ENCODE results near the gene EPHA3. TPM values are rescaled to one million over a fixed set of nuclear protein-coding genes. Genes with fewer than 3 reads are reported as not detected.

Gene EPHA3
- total and polyA plus RNA-seq, 4 donors: 0.44 to 2.7 (median 1.2) TPM

GRCh38 chr3:89144080-89144479 is 36.7 kb downstream of the EPHA3 start:
- H3K9me3 ChIP-seq (ENCODE audit: control insufficient read depth in 4 of 4, low read length in 3 of 4): no peaks in the 10 kb centered on the region
- H3K36me3 ChIP-seq (ENCODE audit: control insufficient read depth in 4 of 4, insufficient read depth in 3 of 4, low read depth in 1 of 4, low read length in 3 of 4): no peaks in the 10 kb centered on the region
- no peaks in the 10 kb centered on the region for H3K4me1 ChIP-seq (ENCODE audit: control insufficient read depth in 4 of 4, insufficient read depth in 4 of 4, low read length in 3 of 4)
- no peak for DNase-seq (ENCODE audit: low spot score)
- peaks cover 0 to 2% (median 0%) of the 10 kb centered on the region in 4 donors for H3K27me3 ChIP-seq (ENCODE audit: control insufficient read depth in 4 of 4, insufficient read depth in 4 of 4, low read length in 3 of 4)
- H3K4me3 ChIP-seq (ENCODE audit: low read depth in 1 of 3, low read length in 3 of 3): no peak overlapping the region
- no peak overlapping the region for H3K27ac ChIP-seq (ENCODE audit: low read depth in 1 of 2, low read length in 2 of 2)
- WGBS: 60% methylated on average over 2 of the region's 2 CpGs
- H3K9ac ChIP-seq (ENCODE audit: low read depth in 1 of 2, low read length in 2 of 2): no peak overlapping the region
- TF ChIP-seq ATF3 (IDR thresholded peaks at IDR 0.05) (no peak), RXRA (IDR thresholded peaks at IDR 0.05) (no peak), FOXA1 (IDR thresholded peaks at IDR 0.05) (no peak), FOXA2 (IDR thresholded peaks at IDR 0.05) (no peak), GABPA (IDR thresholded peaks at IDR 0.05 in 1 of 2, conservative IDR thresholded peaks at IDR 0.05 in 1 of 2) (no peak), CTCF (IDR thresholded peaks at IDR 0.05; ENCODE audit: low read depth, low read length, missing input control) (no peak), MAX (IDR thresholded peaks at IDR 0.05) (no peak), NR2F2 (IDR thresholded peaks at IDR 0.05) (no peak)

GRCh38 chr3:89145995-89146394 is 38.6 kb downstream of the EPHA3 start:
- peaks cover 0 to 2% (median 0%) of the 10 kb centered on the region in 4 donors for H3K27me3 ChIP-seq (ENCODE audit: control insufficient read depth in 4 of 4, insufficient read depth in 4 of 4, low read length in 3 of 4)
- no peaks in the 10 kb centered on the region for H3K4me1 ChIP-seq (ENCODE audit: control insufficient read depth in 4 of 4, insufficient read depth in 4 of 4, low read length in 3 of 4)
- no peaks in the 10 kb centered on the region for H3K36me3 ChIP-seq (ENCODE audit: control insufficient read depth in 4 of 4, insufficient read depth in 3 of 4, low read depth in 1 of 4, low read length in 3 of 4)
- no peaks in the 10 kb centered on the region for H3K9me3 ChIP-seq (ENCODE audit: control insufficient read depth in 4 of 4, low read length in 3 of 4)
- H3K27ac ChIP-seq (ENCODE audit: low read depth in 1 of 2, low read length in 2 of 2): no peak overlapping the region
- DNase-seq (ENCODE audit: low spot score): no peak
- H3K9ac ChIP-seq (ENCODE audit: low read depth in 1 of 2, low read length in 2 of 2): no peak overlapping the region
- TF ChIP-seq FOXA2 (IDR thresholded peaks at IDR 0.05) (no peak), GABPA (IDR thresholded peaks at IDR 0.05 in 1 of 2, conservative IDR thresholded peaks at IDR 0.05 in 1 of 2) (no peak), EGR1 (IDR thresholded peaks at IDR 0.05; ENCODE audit: low read depth in 2 of 2) (no peak), TAF1 (conservative IDR thresholded peaks at IDR 0.05) (no peak), ZBTB33 (IDR thresholded peaks at IDR 0.05) (no peak), REST (IDR thresholded peaks at IDR 0.05) (no peak), RAD21 (IDR thresholded peaks at IDR 0.05) (no peak), NR2F2 (IDR thresholded peaks at IDR 0.05) (no peak)
- H3K4me3 ChIP-seq (ENCODE audit: low read depth in 1 of 3, low read length in 3 of 3): no peak overlapping the region

Data from liver (tissue), 9 donors.